GM21529 (cell line): Measurements from ENCODE around the gene MICU1.
"Not testable (repeated sequence)": the region's sequence is repeated elsewhere in the genome, so short reads cannot be mapped to it uniquely, and the experiment has no call there.

Source experiments
- ATAC-seq: cut with Tn5 transposase; IDR thresholded peaks from one replicate; pipeline ENCODE4 v1.9.1; 2021; ENCODE audit not compliant: unreplicated experiment

Gene MICU1

DNA sequence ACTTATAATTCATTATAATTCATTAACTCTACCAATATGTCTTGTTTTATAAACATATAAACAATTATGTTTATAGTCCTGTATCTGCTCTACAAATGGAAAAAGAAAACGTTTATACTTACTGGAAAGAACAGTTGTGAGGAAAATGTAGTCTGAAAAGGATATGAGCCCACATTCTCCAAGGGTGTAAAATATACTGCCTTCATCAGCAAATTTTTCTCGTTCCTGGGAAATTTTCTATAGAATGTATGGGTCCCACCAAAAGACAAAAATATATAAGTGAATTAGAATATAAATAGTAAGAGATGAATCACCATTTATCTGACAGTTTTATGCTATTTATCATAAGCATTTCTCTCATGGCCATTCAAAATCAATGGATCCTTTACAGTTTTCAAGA, 117.8 kb downstream of the MICU1 start:
- no peak for ATAC-seq

DNA sequence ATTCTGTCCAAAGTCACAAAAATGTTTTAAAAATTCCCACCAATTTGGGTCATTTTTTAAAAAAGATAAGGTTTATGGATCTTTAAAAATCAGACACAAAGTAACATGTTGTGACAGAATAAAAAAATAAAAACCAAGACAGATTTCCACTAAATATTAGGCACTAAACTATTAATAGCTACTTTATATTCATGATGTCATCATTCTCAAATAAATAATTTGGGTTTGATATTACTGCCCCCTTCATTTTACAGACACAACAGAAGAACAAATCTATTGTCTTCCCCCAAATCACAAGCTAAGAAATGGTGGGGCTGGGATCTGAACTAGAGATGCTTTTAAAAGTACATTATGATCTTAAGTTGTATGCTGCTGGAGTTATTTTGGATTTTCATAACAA, 119.4 kb downstream of the MICU1 start:
- ATAC-seq = no peak

- ATAC-seq = no peak
Observed at GRCh38 chr10:72505435-72505834, 120.4 kb downstream of the MICU1 start.

DNA sequence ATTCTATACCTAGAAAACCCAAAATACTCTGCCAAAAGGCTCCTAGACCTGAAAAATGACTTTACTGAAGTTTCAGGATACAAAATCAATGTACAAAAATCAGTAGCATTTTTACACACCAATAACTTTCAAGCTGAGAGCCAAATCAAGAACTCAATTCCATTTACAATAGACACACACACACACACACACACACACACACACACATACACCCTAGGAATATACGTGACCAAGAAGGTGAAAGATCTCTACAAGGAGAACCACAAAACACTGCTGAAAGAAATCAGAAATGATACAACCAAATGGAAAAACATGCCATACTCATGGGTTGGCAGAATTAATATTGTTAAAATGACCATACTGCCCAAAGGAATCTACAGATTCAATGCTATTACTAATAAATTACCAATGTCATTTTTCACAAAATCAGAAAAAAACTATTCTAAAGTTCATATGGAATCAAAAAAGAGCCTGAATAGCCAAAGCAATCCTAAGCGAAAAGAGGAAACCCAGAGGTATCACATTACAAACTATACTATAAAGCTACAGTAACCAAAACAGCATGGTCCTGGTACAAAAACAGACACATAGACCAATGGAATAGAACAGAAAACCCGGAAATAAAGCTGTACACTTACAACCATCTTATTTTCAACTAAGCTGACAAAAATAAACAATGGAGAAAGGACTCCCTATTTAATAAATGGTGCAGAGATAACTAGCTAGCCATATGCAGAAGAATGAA, 122.0 kb downstream of the MICU1 start:
- no peak for ATAC-seq

DNA sequence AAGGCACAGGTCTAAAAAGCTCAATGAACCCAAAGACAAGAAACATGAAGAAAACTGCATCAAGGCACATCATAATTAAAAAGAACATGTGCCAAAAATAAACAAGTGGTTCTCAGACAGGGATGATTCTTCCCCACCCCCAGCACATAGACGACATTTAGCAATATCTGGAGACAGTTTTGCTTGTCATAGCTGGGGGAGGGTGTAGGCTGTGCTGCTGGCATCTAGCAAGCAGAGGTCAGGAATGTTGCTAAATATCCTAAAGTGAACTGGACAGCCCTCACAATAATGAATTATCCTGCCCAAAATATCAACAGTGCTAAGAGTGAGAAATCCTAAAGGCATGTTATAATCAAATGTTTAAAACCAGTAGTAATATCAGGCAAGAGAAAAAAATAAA, 122.6 kb downstream of the MICU1 start:
- no peak for ATAC-seq

GRCh38 chr10:72502581-72502980, 123.3 kb downstream of the MICU1 start:
- ATAC-seq = no peak

- ATAC-seq = no peak
Observed at GRCh38 chr10:72499701-72500100, 126.2 kb downstream of the MICU1 start.

- no peak for ATAC-seq
Observed at GRCh38 chr10:72490951-72491350, 134.9 kb downstream of the MICU1 start.

DNA sequence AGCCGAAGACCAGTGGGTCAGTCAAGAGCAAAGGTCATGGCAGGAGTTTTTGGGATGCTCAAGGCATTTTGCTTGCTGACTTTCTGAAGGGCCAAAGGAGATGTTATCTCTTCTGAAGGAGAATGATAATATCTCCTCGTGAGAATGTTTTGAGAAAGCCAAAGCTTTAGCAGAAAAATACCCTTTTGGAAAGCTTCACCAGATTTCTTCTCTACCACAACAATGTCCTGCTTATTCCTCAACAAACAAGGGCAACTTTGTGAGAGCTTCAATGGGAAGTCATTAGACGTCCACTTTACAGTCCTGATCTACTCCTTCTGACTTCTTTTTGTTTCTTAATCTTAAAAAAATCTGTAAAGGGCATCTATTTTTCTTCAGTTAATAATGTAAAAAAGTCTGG, 138.4 kb downstream of the MICU1 start:
- no peak for ATAC-seq

GRCh38 chr10:72487116-72487515, 138.8 kb downstream of the MICU1 start:
- no peak for ATAC-seq

DNA sequence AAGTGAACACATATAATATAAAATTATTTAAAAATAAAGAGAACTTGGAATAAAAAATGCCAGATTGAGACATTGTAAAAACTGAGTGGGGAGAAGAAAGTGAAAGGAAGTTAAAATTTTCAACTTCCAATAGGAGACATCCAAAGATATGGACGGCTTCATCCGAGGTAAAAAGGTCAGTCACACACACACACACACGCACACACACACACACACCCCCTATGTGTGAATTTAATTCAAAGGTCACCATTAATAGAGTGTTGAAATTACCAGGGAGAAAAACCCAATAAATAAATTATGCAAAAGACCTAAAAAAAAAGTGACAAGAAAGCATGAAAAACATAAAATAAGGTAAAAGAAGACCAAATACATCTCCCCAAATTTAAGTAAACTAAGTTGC, 140.2 kb downstream of the MICU1 start:
- no peak for ATAC-seq

- ATAC-seq = no peak
Observed at GRCh38 chr10:72484521-72484920, 141.4 kb downstream of the MICU1 start.

- ATAC-seq = no peak
Observed at GRCh38 chr10:72483471-72483870, 142.4 kb downstream of the MICU1 start.

GRCh38 chr10:72480861-72481260, 145.0 kb downstream of the MICU1 start:
- no peak for ATAC-seq

DNA sequence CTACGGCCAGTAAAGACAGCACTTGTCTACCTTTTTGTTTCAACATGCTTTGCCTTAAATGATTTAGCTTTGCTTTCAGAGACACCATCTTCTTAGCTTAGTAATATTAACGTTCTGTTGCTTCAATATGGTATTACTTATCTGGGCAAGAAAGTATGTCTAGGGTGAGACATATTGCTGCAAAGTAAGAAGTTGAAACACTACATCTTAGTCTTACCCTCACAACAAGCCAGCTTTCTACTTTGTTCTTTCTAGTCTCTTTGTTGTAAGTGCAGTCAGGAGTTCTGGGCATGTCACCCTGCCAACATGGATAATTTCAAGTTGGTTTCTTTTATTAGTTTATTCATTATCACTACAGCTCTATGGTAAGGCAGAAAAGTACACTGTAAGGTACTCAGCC, 148.4 kb downstream of the MICU1 start:
- no peak for ATAC-seq

- ATAC-seq = no peak
Observed at GRCh38 chr10:72472306-72472705, 153.6 kb downstream of the MICU1 start.

GRCh38 chr10:72470666-72471065, 155.2 kb downstream of the MICU1 start:
- ATAC-seq = no peak

DNA sequence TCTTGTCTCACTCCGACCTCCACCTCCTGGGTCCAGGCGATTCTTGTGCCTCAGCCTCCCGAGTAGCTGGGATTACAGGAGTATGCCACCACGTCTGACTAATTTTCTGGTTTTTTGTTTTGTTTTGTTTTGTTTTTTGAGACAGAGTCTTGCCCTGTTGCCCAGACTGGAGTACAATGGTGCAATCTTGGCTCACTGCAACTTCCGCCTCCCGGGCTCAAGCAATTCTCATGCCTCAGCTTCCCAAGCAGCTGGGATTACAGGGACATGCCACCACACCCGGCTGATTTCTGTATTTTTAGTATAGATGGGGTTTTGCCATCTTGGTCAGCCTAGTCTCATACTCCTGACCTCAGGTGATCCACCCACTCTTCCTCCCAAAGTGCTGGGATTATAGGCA, 158.8 kb downstream of the MICU1 start:
- not testable (repeated sequence) for ATAC-seq

DNA sequence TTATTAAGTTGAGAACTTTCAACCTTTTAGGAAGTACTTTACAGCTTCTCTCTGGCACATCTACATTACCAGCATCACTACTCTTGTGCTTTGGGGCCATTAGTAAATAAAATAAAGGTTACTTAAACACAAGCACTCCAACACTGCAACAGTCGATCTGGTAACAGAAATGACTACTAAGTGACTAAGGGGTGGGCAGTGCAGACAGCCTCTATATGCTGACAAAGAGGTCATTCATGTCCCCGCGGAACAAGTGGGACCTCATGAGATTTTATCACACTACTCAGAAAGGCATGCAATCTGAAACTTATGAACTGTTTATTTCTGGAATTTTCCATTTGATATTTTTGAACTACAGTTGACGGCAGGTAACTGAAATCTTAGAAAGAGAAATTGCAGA, 159.9 kb downstream of the MICU1 start:
- ATAC-seq = no peak

DNA sequence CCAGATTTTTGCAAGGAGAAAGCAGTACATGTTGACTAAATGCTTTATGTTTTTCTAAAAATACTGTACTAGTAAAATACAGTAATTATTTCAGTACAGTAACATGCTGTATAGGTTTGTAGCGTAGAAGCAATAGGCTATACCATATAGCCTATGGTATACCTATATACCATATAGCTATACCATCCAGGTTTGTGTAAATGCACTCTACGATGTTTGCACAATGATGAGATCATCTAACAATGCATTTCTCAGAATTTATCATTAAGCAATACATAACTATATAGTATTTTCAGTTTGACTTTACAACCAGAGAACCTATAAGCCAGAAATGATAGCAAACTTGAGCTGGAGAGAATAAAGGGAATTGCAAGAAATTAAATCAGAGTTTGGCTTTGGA, 161.4 kb downstream of the MICU1 start:
- no peak for ATAC-seq

DNA sequence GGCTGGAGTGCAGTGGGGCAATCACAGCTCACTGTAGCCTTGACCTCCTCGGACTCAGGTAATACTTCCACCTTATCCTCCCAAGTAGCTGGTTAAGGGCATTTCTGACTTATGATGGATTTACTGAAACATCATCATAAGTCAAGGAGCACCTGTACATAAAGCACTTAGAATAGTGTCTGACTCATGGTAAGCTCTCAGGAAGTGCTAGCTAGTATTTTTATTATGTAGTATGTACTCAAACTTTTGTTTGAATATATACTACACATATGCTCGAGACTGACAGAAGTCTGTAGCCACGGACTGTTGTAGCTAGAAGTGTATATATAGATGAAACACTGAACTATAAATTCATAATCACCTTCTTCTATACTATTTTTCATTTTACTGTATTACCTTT, 163.6 kb downstream of the MICU1 start:
- ATAC-seq = no peak

GRCh38 chr10:72461085-72461484, 164.8 kb downstream of the MICU1 start:
- no peak for ATAC-seq

GRCh38 chr10:72460284-72460876, 165.5 kb downstream of the MICU1 start:
- ATAC-seq = no peak
